HEK293T (cell line): ENCODE measurements around the gene KDM4C.

ENCODE experiments used
- CTCF ChIA-PET: fragments of 350-600 bp; formaldehyde crosslinking; extraction: SDS; loops from one replicate; lab custom pipeline; 2021; ENCODE audit warnings: antibody characterized with exemption, inconsistent platforms; lab: Yijun Ruan, JAX
- POLR2A ChIA-PET: fragments of 350-600 bp; formaldehyde crosslinking; extraction: SDS; loops from one replicate; lab custom pipeline; 2020; ENCODE audit warnings: antibody characterized with exemption, inconsistent platforms; lab: Yijun Ruan, JAX
- DNase-seq: peaks from one replicate; pipeline ENCODE4 v3.0.0; 2012; ENCODE audit warnings: mixed read lengths; ENCODE audit errors: extremely low spot score
- ARNT ChIP-seq: fragments of 450-650 bp; IDR thresholded peaks from 2 replicates; pipeline ENCODE4 v1.6.1; 2017; ENCODE audit warnings: mild to moderate bottlenecking
- BHLHE40 ChIP-seq: fragments of 450-650 bp; IDR thresholded peaks from 2 replicates; pipeline ENCODE4 v1.6.1; 2016; ENCODE audit warnings: mild to moderate bottlenecking, moderate library complexity, borderline replicate concordance
- CTBP1 ChIP-seq: fragments of 450-650 bp; IDR thresholded peaks from 2 replicates; pipeline ENCODE4 v1.6.1; 2016; ENCODE audit warnings: borderline replicate concordance
- ELF4 ChIP-seq: fragments of 450-650 bp; IDR thresholded peaks from 2 replicates; pipeline ENCODE4 v1.6.1; 2017; ENCODE audit warnings: antibody characterized with exemption
- FOXA1 ChIP-seq: fragments of 450-650 bp; IDR thresholded peaks from 2 replicates; pipeline ENCODE4 v1.6.1; 2016; ENCODE audit warnings: mild to moderate bottlenecking
- FOXK2 ChIP-seq: fragments of 450-650 bp; IDR thresholded peaks from 2 replicates; pipeline ENCODE4 v1.6.1; 2016; ENCODE audit warnings: mild to moderate bottlenecking
- FOXM1 ChIP-seq: fragments of 450-650 bp; IDR thresholded peaks from 2 replicates; pipeline ENCODE4 v1.6.1; 2017; ENCODE audit warnings: mild to moderate bottlenecking, borderline replicate concordance
- HDGF ChIP-seq: fragments of 450-650 bp; IDR thresholded peaks from 2 replicates; pipeline ENCODE4 v1.6.1; 2017; ENCODE audit warnings: antibody characterized with exemption, borderline replicate concordance
- L3MBTL2 ChIP-seq: fragments of 450-650 bp; conservative IDR thresholded peaks from 2 replicates; pipeline ENCODE4 v1.6.1; 2016; ENCODE audit warnings: mild to moderate bottlenecking
- LEF1 ChIP-seq: fragments of 450-650 bp; IDR thresholded peaks from 2 replicates; pipeline ENCODE4 v1.6.1; 2017; ENCODE audit warnings: mild to moderate bottlenecking, borderline replicate concordance
- NFRKB ChIP-seq: fragments of 450-650 bp; IDR thresholded peaks from 2 replicates; pipeline ENCODE4 v1.6.1; 2016; ENCODE audit warnings: mild to moderate bottlenecking, moderate library complexity
- PKNOX1 ChIP-seq: fragments of 450-650 bp; IDR thresholded peaks from 2 replicates; pipeline ENCODE4 v1.6.1; 2016
- SP1 ChIP-seq: fragments of 450-650 bp; IDR thresholded peaks from 2 replicates; pipeline ENCODE4 v1.6.1; 2017
- SUZ12 ChIP-seq: fragments of 450-650 bp; IDR thresholded peaks from 2 replicates; pipeline ENCODE4 v1.6.1; 2016; ENCODE audit warnings: mild to moderate bottlenecking
- TARDBP ChIP-seq: fragments of 450-650 bp; IDR thresholded peaks from 2 replicates; pipeline ENCODE4 v1.6.1; 2016
- ZNF384 ChIP-seq: fragments of 450-650 bp; IDR thresholded peaks from 2 replicates; pipeline ENCODE4 v1.6.1; 2016

The KDM4C gene

GRCh38 chr9:7209990-7210389 is 452.2 kb downstream of the KDM4C start:
- ChIA-PET CTCF (no interaction called here), POLR2A (no interaction called here)
- TF ChIP-seq FOXM1 = no peak
- TF ChIP-seq BHLHE40 = no peak
- no peak for TF ChIP-seq FOXK2
- TF ChIP-seq ZNF384 = no peak
- no peak for TF ChIP-seq CTBP1
- no peak for TF ChIP-seq TARDBP
- no peak for TF ChIP-seq FOXA1
- TF ChIP-seq LEF1 = no peak
- no peak for TF ChIP-seq PKNOX1
- TF ChIP-seq L3MBTL2 = no peak
- no peak for TF ChIP-seq HDGF
- no peak for TF ChIP-seq ELF4
- no peak for TF ChIP-seq SUZ12
- no peak for DNase-seq

- CTCF ChIA-PET = no interaction called here
- POLR2A ChIA-PET = no interaction called here
- no peak for DNase-seq
- TF ChIP-seq CTBP1 = no peak
- no peak for TF ChIP-seq PKNOX1
- TF ChIP-seq FOXM1 = no peak
- TF ChIP-seq ZNF384 = no peak
- no peak for TF ChIP-seq SP1
- no peak for TF ChIP-seq HDGF
- TF ChIP-seq ELF4 = no peak
- no peak for TF ChIP-seq NFRKB
- no peak for TF ChIP-seq FOXK2
- no peak for TF ChIP-seq L3MBTL2
- no peak for TF ChIP-seq LEF1
- TF ChIP-seq SUZ12 = no peak
- no peak for TF ChIP-seq FOXA1
- TF ChIP-seq ARNT = no peak
- TF ChIP-seq TARDBP = no peak
- TF ChIP-seq BHLHE40 = no peak
Observed at GRCh38 chr9:7210854-7211637, 453.3 kb downstream of the KDM4C start.

DNA sequence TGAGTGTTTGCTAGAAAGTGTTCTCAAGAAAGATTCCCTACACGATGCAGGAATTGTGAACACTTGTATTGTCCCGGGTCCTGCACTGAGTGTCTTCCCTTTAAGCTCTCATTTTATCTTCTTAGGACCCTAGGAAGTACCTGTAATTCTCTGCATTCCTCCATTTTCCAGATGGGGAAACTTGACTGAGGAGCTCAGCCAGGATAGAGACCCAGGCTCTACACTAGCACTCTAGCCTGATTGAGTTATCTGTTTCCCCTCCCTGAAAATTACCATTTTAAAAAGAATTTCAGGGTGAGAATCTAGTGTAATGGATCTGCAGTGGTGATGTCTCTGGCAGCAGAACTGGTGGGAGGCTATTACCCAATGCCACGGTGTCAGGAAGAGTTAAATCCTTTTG is 453.9 kb downstream of the KDM4C start:
- no peak for DNase-seq
- TF ChIP-seq SP1 (no peak), CTBP1 (no peak), ELF4 (no peak), FOXM1 (no peak), PKNOX1 (no peak), LEF1 (no peak), HDGF (no peak), SUZ12 (no peak), NFRKB (no peak), ZNF384 (no peak), FOXA1 (no peak), ARNT (no peak)
- CTCF ChIA-PET = no interaction called here
- POLR2A ChIA-PET = no interaction called here

DNA sequence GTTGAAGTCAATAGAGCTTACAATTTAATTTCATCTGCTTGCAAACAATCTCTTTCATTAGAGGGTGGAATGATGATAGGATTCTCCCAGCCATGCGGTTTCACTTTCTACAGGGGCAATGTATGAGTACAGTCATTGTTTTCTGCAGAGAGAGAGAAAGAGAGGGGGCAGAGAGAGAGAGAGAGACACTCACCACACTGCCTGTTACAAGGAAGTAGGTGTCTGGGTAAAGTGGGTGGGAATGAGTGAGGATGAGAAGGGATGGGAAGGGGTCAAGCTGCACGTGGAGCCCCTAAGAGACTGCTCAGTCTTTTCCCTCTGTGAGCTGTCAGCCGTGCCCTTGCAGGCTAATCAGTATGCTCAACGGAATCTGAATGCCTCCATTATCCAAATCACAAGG is 454.3 kb downstream of the KDM4C start:
- no peak for DNase-seq
- POLR2A ChIA-PET = no interaction called here
- CTCF ChIA-PET = no interaction called here
- TF ChIP-seq CTBP1 (no peak), NFRKB (no peak), FOXK2 (no peak), L3MBTL2 (no peak), SP1 (no peak), ELF4 (no peak), LEF1 (no peak), SUZ12 (no peak), PKNOX1 (no peak), ARNT (no peak), BHLHE40 (no peak), TARDBP (no peak), FOXM1 (no peak), HDGF (no peak), ZNF384 (no peak), FOXA1 (no peak)

DNA sequence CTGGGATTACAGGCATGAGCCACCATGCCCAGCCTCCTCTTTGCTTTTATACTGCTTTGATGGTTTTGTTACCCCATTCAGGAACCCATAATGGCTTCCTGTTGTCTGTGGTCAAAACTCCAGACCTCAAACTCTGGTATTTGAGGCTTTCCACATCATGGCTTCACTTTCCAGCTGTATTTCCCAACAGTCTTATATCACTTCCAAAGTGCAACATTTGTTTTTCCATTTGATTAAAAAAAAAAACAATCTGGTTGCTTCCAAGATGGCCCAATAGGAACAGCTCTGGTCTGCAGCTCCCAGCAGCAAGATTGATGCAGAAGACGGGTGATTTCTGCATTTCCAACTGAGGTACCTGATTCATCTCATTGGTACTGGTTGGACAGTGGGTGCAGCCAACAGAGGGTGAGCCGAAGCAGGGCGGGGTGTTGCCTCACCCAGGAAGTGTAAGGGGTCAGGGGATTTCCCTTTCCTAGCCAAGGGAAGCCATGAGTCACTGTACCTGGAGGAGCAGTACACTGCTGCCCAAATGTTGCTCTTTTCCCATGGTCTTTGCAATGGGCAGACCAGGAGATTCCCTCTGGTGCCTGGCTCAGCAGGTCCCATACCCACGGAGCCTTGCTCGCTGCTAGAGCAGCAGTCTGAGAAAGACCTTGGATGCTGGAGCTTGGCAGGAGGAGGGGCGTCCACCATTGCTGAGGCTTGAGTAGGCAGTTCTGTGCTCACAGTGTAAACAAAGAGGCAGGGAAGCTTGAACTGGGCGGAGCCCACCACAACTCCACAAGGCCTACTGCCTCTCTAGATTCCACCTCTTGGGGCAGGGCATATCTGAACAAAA is 458.4 kb downstream of the KDM4C start:
- no peak for TF ChIP-seq L3MBTL2
- TF ChIP-seq SP1 = no peak
- TF ChIP-seq BHLHE40 = no peak
- TF ChIP-seq HDGF = no peak
- no peak for TF ChIP-seq LEF1
- no peak for TF ChIP-seq ELF4
- no peak for TF ChIP-seq SUZ12
- no peak for TF ChIP-seq FOXK2
- TF ChIP-seq ARNT = no peak
- TF ChIP-seq ZNF384 = no peak
- no peak for TF ChIP-seq FOXM1
- TF ChIP-seq TARDBP = no peak
- TF ChIP-seq PKNOX1 = no peak
- TF ChIP-seq CTBP1 = no peak
- no peak for TF ChIP-seq NFRKB
- TF ChIP-seq FOXA1 = no peak
- ChIA-PET POLR2A (no interaction called here), CTCF (no interaction called here)
- DNase-seq = no peak
